HepG2 (cell line): ENCODE results near the gene GLIS1. TPM values are rescaled to one million over a fixed set of nuclear protein-coding genes. Genes with fewer than 3 reads are reported as not detected.

ENCODE experiments used
- ATAC-seq: fragments of 200-7000 bp; cut with Tn5 transposase; 3 replicates; pipeline ENCODE4 v1.9.1; 2020; ENCODE audit warnings: mild to moderate bottlenecking, moderate library complexity
- BruUV-seq: library from RNA; stranded (reverse); fragments of 400-500 nt; replicated peaks from 2 replicates; lab custom pipeline; 2021; lab: Mats Ljungman, UMichigan
- CTCF ChIA-PET: fragments of 300-600 bp; formaldehyde crosslinking; extraction: SDS; loops from one replicate; lab custom pipeline; 2021; ENCODE audit warnings: low total read pairs, inconsistent platforms, low intra/inter-chr PET ratio; lab: Yijun Ruan, JAX
- POLR2A ChIA-PET: fragments of 350-600 bp; sonication (Branson Sonifier 250); formaldehyde crosslinking; loops from one replicate; lab custom pipeline; 2020; ENCODE audit warnings: antibody characterized with exemption, inconsistent platforms; lab: Yijun Ruan, JAX
- DNase-seq: peaks from one replicate; pipeline ENCODE4 v3.0.0-alpha.2; 2015; ENCODE audit warnings: low spot score
- FAIRE-seq: peaks from 3 replicates; lab custom pipeline; 2011; peaks lifted over from hg19 to GRCh38; lab: Jason Lieb, UNC
- H2AFZ ChIP-seq: one replicate; pipeline ENCODE4 v1.6.1; 2011; ENCODE audit warnings: low read length, inconsistent platforms
- H3K27ac ChIP-seq: fragments of 300-600 bp; 3 replicates; pipeline ENCODE4 v1.8.0; 2011; ENCODE audit warnings: mixed run types, mild to moderate bottlenecking, mixed read lengths, low read length, inconsistent platforms; ENCODE audit not compliant: insufficient read depth; ENCODE audit errors: extremely low read length
- H3K27me3 ChIP-seq, 2 experiments: fragments of 200-600 bp in 1 of 2; 2 replicates in 1 of 2; 3 replicates in 1 of 2; pipeline versions ENCODE4 v1.6.0 to v1.8.0; 2011; ENCODE audit warnings: low read length in 2 of 2, mild to moderate bottlenecking in 2 of 2, moderate library complexity in 2 of 2, inconsistent platforms in 1 of 2; ENCODE audit not compliant: insufficient read depth in 2 of 2, control insufficient read depth in 1 of 2
- H3K36me3 ChIP-seq, 2 experiments: fragments of 200-600 bp in 1 of 2; replicated peaks in 1 of 2; 2 replicates in 1 of 2; 3 replicates in 1 of 2; pipeline versions ENCODE4 v1.5.1 to v1.8.0; 2011; ENCODE audit warnings: low read length in 2 of 2, inconsistent platforms in 1 of 2; ENCODE audit not compliant: insufficient read depth in 2 of 2, control insufficient read depth in 1 of 2
- H3K4me1 ChIP-seq: 2 replicates; pipeline ENCODE4 v1.5.1; 2012; ENCODE audit warnings: low read length, inconsistent platforms; ENCODE audit not compliant: insufficient read depth
- H3K4me2 ChIP-seq: 2 replicates; pipeline ENCODE4 v1.6.0; 2011; ENCODE audit warnings: low read depth, low read length, inconsistent platforms
- H3K4me3 ChIP-seq, 3 experiments: fragments of 200-600 bp in 1 of 3; sonication (generic), shearing (Covaris generic) in 1 of 3; replicated peaks in 1 of 3; 2 replicates each; pipeline ENCODE4 v1.5.1; 2011 to 2016; ENCODE audit warnings: low read length in 3 of 3, inconsistent platforms in 2 of 3, low read depth in 2 of 3, mild to moderate bottlenecking in 2 of 3, control low read depth in 1 of 3, mixed read lengths in 1 of 3; ENCODE audit not compliant: insufficient read depth in 1 of 3
- H3K79me2 ChIP-seq: one replicate; pipeline ENCODE4 v1.6.1; 2011; ENCODE audit warnings: low read length, inconsistent platforms; ENCODE audit not compliant: insufficient read depth
- H3K9ac ChIP-seq: 2 replicates; pipeline ENCODE4 v1.6.0; 2011; ENCODE audit warnings: mild to moderate bottlenecking, low read depth, low read length, inconsistent platforms; ENCODE audit not compliant: insufficient read depth
- H3K9me3 ChIP-seq: 2 replicates; pipeline ENCODE4 v1.5.1; 2012; ENCODE audit warnings: mild to moderate bottlenecking, low read length
- H4K20me1 ChIP-seq: 2 replicates; pipeline ENCODE4 v1.6.0; 2011; ENCODE audit warnings: inconsistent platforms, mild to moderate bottlenecking, low read length, moderate library complexity; ENCODE audit not compliant: insufficient read depth
- ATF4 ChIP-seq, 2 experiments: fragments of 450-650 bp in 1 of 2; sonication (generic) in 1 of 2; formaldehyde crosslinking; IDR thresholded peaks; 2 replicates each; pipeline versions ENCODE4 v1.5.0 to v1.8.0; 2020 to 2022; ENCODE audit warnings: mild to moderate bottlenecking in 1 of 2, missing genetic modification reagents in 1 of 2
- CERS6 ChIP-seq: sonication (generic); formaldehyde crosslinking; IDR thresholded peaks from 2 replicates; pipeline ENCODE4 v1.5.0; 2020; ENCODE audit warnings: missing genetic modification reagents
- DBP ChIP-seq: sonication (generic); formaldehyde crosslinking; IDR thresholded peaks from 2 replicates; pipeline ENCODE4 v1.4.0; 2020; ENCODE audit warnings: missing genetic modification reagents; ENCODE audit errors: not compliant biosample characterization
- HDAC1 ChIP-seq: sonication (generic); formaldehyde crosslinking; IDR thresholded peaks from 2 replicates; pipeline ENCODE4 v1.5.1; 2020; ENCODE audit warnings: mild to moderate bottlenecking, missing genetic modification reagents
- MAZ ChIP-seq, 2 experiments: sonication (generic) in 1 of 2; formaldehyde crosslinking in 1 of 2; IDR thresholded peaks; 2 replicates each; pipeline versions ENCODE4 v1.5.0 to v1.6.1; 2012 to 2020; ENCODE audit warnings: low read depth in 2 of 2, mild to moderate bottlenecking in 2 of 2, borderline replicate concordance in 1 of 2, improper control_type of control experiment in 1 of 2, low read length in 1 of 2, missing genetic modification reagents in 1 of 2, moderate library complexity in 1 of 2
- THAP9 ChIP-seq: sonication (generic); formaldehyde crosslinking; IDR thresholded peaks from 2 replicates; pipeline ENCODE4; 2020; ENCODE audit warnings: missing genetic modification reagents, mild to moderate bottlenecking, borderline replicate concordance
- ZBTB8A ChIP-seq: sonication (generic); formaldehyde crosslinking; IDR thresholded peaks from 2 replicates; pipeline ENCODE4 v1.4.0; 2020; ENCODE audit warnings: mild to moderate bottlenecking, low read depth, missing genetic modification reagents, borderline replicate concordance
- ZMYM2 ChIP-seq: sonication (generic); formaldehyde crosslinking; IDR thresholded peaks from 2 replicates; pipeline ENCODE4 v1.8.0; 2022; ENCODE audit warnings: mild to moderate bottlenecking, missing genetic modification reagents
- ZNF33B ChIP-seq: sonication (generic); formaldehyde crosslinking; IDR thresholded peaks from 2 replicates; pipeline ENCODE4 v1.5.1; 2020; ENCODE audit warnings: mild to moderate bottlenecking, missing genetic modification reagents
- ZNF362 ChIP-seq: sonication (generic); formaldehyde crosslinking; IDR thresholded peaks from 2 replicates; pipeline ENCODE4 v1.4.0; 2020; ENCODE audit warnings: missing genetic modification reagents, mild to moderate bottlenecking, borderline replicate concordance
- ZNF609 ChIP-seq: sonication (generic); formaldehyde crosslinking; IDR thresholded peaks from 2 replicates; pipeline ENCODE4 v1.4.0; 2020; ENCODE audit warnings: mild to moderate bottlenecking, missing genetic modification reagents, borderline replicate concordance
- WGBS: methylation state at CpG from one replicate; pipeline ENCODE4 v1.1.6; 2017; ENCODE audit warnings: low lambda C conversion rate; 5-methylcytosine and 5-hydroxymethylcytosine counted together
- in situ Hi-C: cut with HindIII; loops from 2 replicates; pipeline ENCODE4 v1.10.0; 2017; ENCODE audit warnings: low pct_unique_long_range_greater_than_20kb; ENCODE audit not compliant: extremely low pct_ligation_motif_present
- intact Hi-C: fragments of 100-400 bp; cut with micrococcal nuclease; formaldehyde crosslinking; loops from one replicate; pipeline ENCODE4 v1.10.0; 2022; ENCODE audit not compliant: unreplicated experiment
- polyA plus RNA-seq, 8 experiments: library from polyadenylated mRNA; depleted of rRNA in 3 of 8; stranded (reverse) in 7 of 8; unstranded in 1 of 8; fragments of >200 nt; fragmentation: Illumina TruSeq in 4 of 8; extraction: Trizol in 4 of 8; gene quantifications; 2 replicates each; pipeline versions ENCODE4 v1.2.1 to v1.2.3, GENCODE V29; 2011 to 2016; ENCODE audit warnings: low read depth in 4 of 8, missing spikeins in 1 of 8, mixed read lengths in 1 of 8; ENCODE audit not compliant: insufficient read depth in 1 of 8
- total RNA-seq, 5 experiments: library from RNA; depleted of rRNA; stranded (reverse); fragments of >200 nt; fragmentation: Illumina TruSeq; extraction: Trizol; gene quantifications; 2 replicates each; pipeline ENCODE4 v1.2.3, GENCODE V29; 2016; ENCODE audit warnings: low read depth in 1 of 5

Gene GLIS1
- total and polyA plus RNA-seq, 2 of the 13 experiments (the other 11 are each of a cell fraction or from before 2014, with no cell fraction given): 0.03 TPM; not detected in 1

- Histone ChIP-seq H3K27me3 (peaks cover 1 to 9% of the 10 kb centered on the region in 2 experiments; a peak in 2 of 5 replicates), H4K20me1 (no peaks in the 10 kb centered on the region), H3K4me3 (no peak overlapping the region), H3K27ac (no peak overlapping the region), H3K36me3 (no peaks in the 10 kb centered on the region), H2AFZ (no peak overlapping the region), H3K79me2 (no peaks in the 10 kb centered on the region), H3K4me2 (no peak overlapping the region), H3K9ac (no peak overlapping the region), H3K9me3 (no peaks in the 10 kb centered on the region), H3K4me1 (no peaks in the 10 kb centered on the region)
- no TSS peak for BruUV-seq
- ChIA-PET CTCF (no interaction called here), POLR2A (no interaction called here)
- FAIRE-seq (no peak), DNase-seq (no peak), ATAC-seq (no peak)
- intact Hi-C loops (no loop called here), in situ Hi-C loops (no loop called here)
- 0% methylated on average over 1 of the region's 3 CpGs for WGBS
- no peak for TF ChIP-seq THAP9
- no peak for TF ChIP-seq ZNF33B (CRISPR knock-in tag)
- no peak for TF ChIP-seq ZMYM2
- no peak for TF ChIP-seq HDAC1 (CRISPR knock-in tag)
- no peak for TF ChIP-seq CERS6 (CRISPR knock-in tag)
- no peak for TF ChIP-seq DBP
- no peak for TF ChIP-seq ZNF362
- TF ChIP-seq ATF4 (CRISPR knock-in tag; IDR thresholded peaks at IDR 0.05): no peak
- no peak for TF ChIP-seq ZNF609 (CRISPR knock-in tag)
- TF ChIP-seq ZBTB8A (CRISPR knock-in tag): no peak
- no peak for TF ChIP-seq MAZ (IDR thresholded peaks at IDR 0.05; ENCODE audit: borderline replicate concordance, low read depth, low read length)
- TF ChIP-seq MAZ (CRISPR knock-in tag; IDR thresholded peaks at IDR 0.05; ENCODE audit: low read depth): no peak
Measured at GRCh38 chr1:53567851-53568250, 171.1 kb downstream of the GLIS1 start.
